Heart right ventricle (tissue), 16 donors: ENCODE measurements around the gene OR51B2. TPM values are rescaled to one million over a fixed set of nuclear protein-coding genes. Genes with fewer than 3 reads are reported as not detected.

Source experiments
- ATAC-seq, 8 donors: fragments of 200-7000 bp; cut with Tn5 transposase; one replicate each; pipeline ENCODE4 v1.9.1; 2020; ENCODE audit warnings: mild to moderate bottlenecking in 8 of 8, moderate library complexity in 8 of 8, moderate number of reproducible peaks in 1 of 8
- DNase-seq, 2 donors: peaks; one replicate each; pipeline ENCODE4 v3.0.0-alpha.2; 2020
- H3K27ac ChIP-seq, 10 donors: fragments of 200-600 bp; sonication (generic) in 2 of 10; one replicate each; pipeline versions ENCODE4 v1.5.0 to v1.8.0; 2020 to 2022; ENCODE audit warnings: mild to moderate bottlenecking in 3 of 10
- H3K27me3 ChIP-seq, 7 donors: fragments of 200-600 bp; one replicate each; pipeline ENCODE4 v1.8.0; 2021 to 2022; ENCODE audit warnings: mild to moderate bottlenecking in 2 of 7
- H3K36me3 ChIP-seq, 9 donors: fragments of 200-600 bp; sonication (generic) in 1 of 9; one replicate each; pipeline versions ENCODE4 v1.5.0 to v1.8.0; 2020 to 2022; ENCODE audit warnings: mild to moderate bottlenecking in 2 of 9
- H3K4me1 ChIP-seq, 9 donors: fragments of 200-600 bp; sonication (generic) in 1 of 9; one replicate each; pipeline versions ENCODE4 v1.5.0 to v1.8.0; 2020 to 2022; ENCODE audit warnings: mild to moderate bottlenecking in 4 of 9
- H3K4me3 ChIP-seq, 10 donors: fragments of 200-600 bp; sonication (generic) in 2 of 10; one replicate each; pipeline versions ENCODE4 v1.5.0 to v1.8.0; 2020 to 2022; ENCODE audit warnings: mild to moderate bottlenecking in 7 of 10, moderate library complexity in 2 of 10
- H3K9me3 ChIP-seq, 11 donors: fragments of 200-600 bp in 10 of 11; sonication (generic) in 2 of 11; one replicate each; pipeline versions ENCODE4 v1.5.0 to v1.8.0; 2013 to 2022; ENCODE audit warnings: mild to moderate bottlenecking in 2 of 11, control low read depth in 1 of 11, moderate library complexity in 1 of 11
- CTCF ChIP-seq, 9 donors: fragments of 200-600 bp; sonication (generic) in 2 of 9; IDR thresholded peaks; one replicate each; pipeline versions ENCODE4 v1.5.0 to v1.8.0; 2021 to 2022; ENCODE audit warnings: antibody characterized with exemption in 9 of 9, mild to moderate bottlenecking in 5 of 9, moderate library complexity in 1 of 9
- WGBS, 2 donors: extraction: QIAGEN DNeasy Blood & Tissue Kit; methylation state at CpG; one replicate each; pipeline ENCODE4 v1.1.7; 2013; ENCODE audit warnings: inconsistent platforms in 1 of 2; 5-methylcytosine and 5-hydroxymethylcytosine counted together
- intact Hi-C, 10 donors: fragments of 100-400 bp; cut with DNase I; formaldehyde crosslinking; loops; one replicate each; pipeline versions ENCODE4 v1.11.1 to v1.14.2; 2022
- polyA plus RNA-seq, 2 donors: library from polyadenylated mRNA; stranded (reverse); fragments of 200-250 nt; gene quantifications; one replicate each; pipeline ENCODE4 v1.2.3, GENCODE V29; 2013
- total RNA-seq, 10 donors: library from RNA; stranded (reverse); fragmentation: NEBNext Ultra II Directional in 3 of 10; extraction: Animal tissue kit (Norgen Biotek cat#: 25700) in 3 of 10; gene quantifications; one replicate each; pipeline versions ENCODE4 v1.2.1 to v1.2.4, GENCODE V29; 2021 to 2023
- donor health status: Arrhythmogenic right ventricular cardiomyopathy.
- donor health status: ischemic (EF 13 %, LVEDD 7.1; RV severe dilation, severe dysfunction).
- donor health status: healthy with polysubstance abuse.
- donor health status: DM: no; HTN: yes; CAD: no.
- donor health status: DM: no; HTN: no; CAD: no.
- donor health status: ischemic (EF 25% LVEDD 6.9; RV normal size, moderate dysfunction).
- donor health status: ischemic (EF 25% LVEDD 5.7; RV mildly dilated, moderate dysfunction).
- donor health status: healthy.
- donor health status: DM: yes; HTN: yes; CAD: no.
- donor health status: Ischemic cardiomyopathy.
- donor health status: ischemic (EF 35%, LVEDD 5.7; RV mildly dilated, moderate dysfunction).
- donor health status: nonischemic (EF 11% LVEDD 7.7; RV severe dilation, severe dysfunction).
- donor health status: DM: yes; HTN: yes; CAD: no.
- donor health status: PGD.
- donor health status: ischemic (EF 29% LVEDD 5.4; RV normal size, mild dysfunction).
- donor health status: nonischemic (EF 23%, LVEDD 6.1; RV moderate dilation, normal function).

OR51B2 gene
- total and polyA plus RNA-seq, 12 donors: not detected

GRCh38 chr11:5283086-5283485 lies 41.0 kb downstream of the OR51B2 start:
- no peak for ATAC-seq
- no peak for TF ChIP-seq CTCF (IDR thresholded peaks at IDR 0.05)
- intact Hi-C loops: loop anchor here in 1 of 10 donors (10.0 kb wide), 1 partner anchor 78 kb away; the partner anchor contains the start of gene OR51V1

DNA sequence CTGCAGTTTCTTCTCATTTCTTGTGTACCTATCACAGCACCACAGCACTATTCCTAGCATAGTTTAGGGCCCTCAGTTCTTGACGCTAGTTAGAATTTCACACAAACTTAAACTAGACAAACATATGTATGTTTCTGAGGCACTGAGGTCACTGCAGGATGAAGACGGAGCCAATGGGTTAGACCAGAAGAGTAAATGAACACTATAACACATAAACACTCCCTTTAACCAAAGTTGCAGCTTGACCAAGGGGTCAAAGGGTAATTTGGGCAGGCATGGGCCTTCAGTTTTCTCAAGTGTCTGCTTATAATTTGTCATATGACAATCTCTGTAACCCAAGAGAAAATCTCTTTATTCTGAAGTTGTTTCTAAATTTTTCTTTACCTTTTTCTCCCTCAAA lies 41.5 kb downstream of the OR51B2 start:
- Histone ChIP-seq H3K9me3 (no peaks in the 10 kb centered on the region), H3K4me1 (no peaks in the 10 kb centered on the region), H3K4me3 (no peak overlapping the region), H3K36me3 (no peaks in the 10 kb centered on the region), H3K27me3 (no peaks in the 10 kb centered on the region), H3K27ac (no peak overlapping the region)
- DNase-seq (no peak), ATAC-seq (no peak)
- no peak for TF ChIP-seq CTCF (IDR thresholded peaks at IDR 0.05)
- WGBS, 2 donors: 64 to 91% methylated on average over 2 of the region's 2 CpGs
- intact Hi-C loops: loop anchor here in 1 of 10 donors (10.0 kb wide), 1 partner anchor 78 kb away; the partner anchor contains the start of gene OR51V1

More at GRCh38 chr11:5283086-5283485, 41.0 kb downstream of the OR51B2 start:
- H3K27ac ChIP-seq: no peak overlapping the region
- no peaks in the 10 kb centered on the region for H3K27me3 ChIP-seq
- DNase-seq: no peak
- H3K9me3 ChIP-seq: no peaks in the 10 kb centered on the region
- 75 to 81% methylated on average over 3 of the region's 3 CpGs for WGBS, 2 donors
- no peaks in the 10 kb centered on the region for H3K4me1 ChIP-seq
- no peak overlapping the region for H3K4me3 ChIP-seq
- no peaks in the 10 kb centered on the region for H3K36me3 ChIP-seq

- ATAC-seq: no peak
- no peak overlapping the region for H3K4me3 ChIP-seq
- TF ChIP-seq CTCF (IDR thresholded peaks at IDR 0.05): no peak
- H3K27me3 ChIP-seq: no peaks in the 10 kb centered on the region
- H3K4me1 ChIP-seq: no peaks in the 10 kb centered on the region
- intact Hi-C loops: loop anchor here in 1 of 10 donors (10.0 kb wide), 1 partner anchor 77 kb away; the partner anchor contains the start of gene OR51V1
- H3K9me3 ChIP-seq: no peaks in the 10 kb centered on the region
- no peak overlapping the region for H3K27ac ChIP-seq
- H3K36me3 ChIP-seq: no peaks in the 10 kb centered on the region
- DNase-seq: no peak
Observed at GRCh38 chr11:5281596-5281995, 42.5 kb downstream of the OR51B2 start.

GRCh38 chr11:5280582-5281102 lies 43.5 kb downstream of the OR51B2 start:
- DNase-seq: peak; percentile 8 to 16
- H3K4me1 ChIP-seq: no peaks in the 10 kb centered on the region
- H3K27ac ChIP-seq: no peak overlapping the region
- no peaks in the 10 kb centered on the region for H3K36me3 ChIP-seq
- peak in 4 of 8 donors; percentile 38 to 95 (median 56) for ATAC-seq
- TF ChIP-seq CTCF (IDR thresholded peaks at IDR 0.05): no peak
- no peak overlapping the region for H3K4me3 ChIP-seq
- 54 to 57% methylated on average over 3 of the region's 3 CpGs for WGBS, 2 donors
- H3K27me3 ChIP-seq: peaks cover 0 to 2% (median 0%) of the 10 kb centered on the region in 7 donors
- intact Hi-C loops: loop anchor here in 1 of 10 donors (10.0 kb wide), 1 partner anchor 76 kb away; the partner anchor contains the start of gene OR51V1
- no peaks in the 10 kb centered on the region for H3K9me3 ChIP-seq
